H1 (cell line): ENCODE measurements around the gene TRIM38. TPM values are rescaled to one million over a fixed set of nuclear protein-coding genes. Genes with fewer than 3 reads are reported as not detected.

Source experiments
- CTCF ChIA-PET: fragments of 300-600 bp; sonication (Branson Sonifier 250); formaldehyde crosslinking; loops from one replicate; lab custom pipeline; 2021; ENCODE audit not compliant: partially characterized antibody; lab: Charles Lee
- POLR2A ChIA-PET: fragments of 300-600 bp; sonication (Branson Sonifier 250); formaldehyde crosslinking; loops from one replicate; lab custom pipeline; 2021; ENCODE audit warnings: inconsistent platforms; ENCODE audit not compliant: partially characterized antibody; lab: Charles Lee
- DNase-seq, 2 experiments: peaks; one replicate each; pipeline versions ENCODE4 v3.0.0 to v3.0.0-alpha.2; 2010 to 2022; ENCODE audit warnings: low spot score in 2 of 2, low read depth in 1 of 2, mixed read lengths in 1 of 2
- FAIRE-seq: peaks from 2 replicates; lab custom pipeline; 2011; peaks lifted over from hg19 to GRCh38; lab: Jason Lieb, UNC
- H2AFZ ChIP-seq: 2 replicates; pipeline ENCODE4 v1.8.1; 2012; ENCODE audit warnings: low read length, inconsistent platforms
- H2AK5ac ChIP-seq: 2 replicates; pipeline ENCODE4 v1.6.1; 2013; ENCODE audit warnings: low read depth, low read length
- H2BK120ac ChIP-seq: replicated peaks from 2 replicates; pipeline ENCODE3; 2013; ENCODE audit warnings: low read depth, low read length, inconsistent platforms
- H2BK12ac ChIP-seq: 2 replicates; pipeline ENCODE4 v1.6.1; 2013; ENCODE audit warnings: low read depth, low read length
- H2BK15ac ChIP-seq: 2 replicates; pipeline ENCODE4 v1.6.1; 2013; ENCODE audit warnings: low read length
- H2BK20ac ChIP-seq: 2 replicates; pipeline ENCODE4 v1.6.1; 2013; ENCODE audit warnings: low read length
- H2BK5ac ChIP-seq: 2 replicates; pipeline ENCODE4 v1.6.1; 2013; ENCODE audit warnings: low read depth, low read length
- H3K14ac ChIP-seq: 2 replicates; pipeline ENCODE4 v1.6.1; 2013; ENCODE audit warnings: inconsistent platforms; ENCODE audit not compliant: insufficient read length
- H3K18ac ChIP-seq: 2 replicates; pipeline ENCODE4 v1.6.1; 2013; ENCODE audit warnings: low read length; ENCODE audit errors: extremely low read depth
- H3K23ac ChIP-seq: 2 replicates; pipeline ENCODE4 v1.6.1; 2013; ENCODE audit warnings: inconsistent platforms; ENCODE audit not compliant: insufficient read length
- H3K23me2 ChIP-seq: 2 replicates; pipeline ENCODE4 v1.6.1; 2013; ENCODE audit warnings: low read depth, low read length
- H3K27ac ChIP-seq: 2 replicates; pipeline ENCODE4 v1.6.1; 2011; ENCODE audit warnings: low read depth, low read length, inconsistent platforms
- H3K27me3 ChIP-seq, 4 experiments: replicated peaks in 1 of 4; 1 replicate in 1 of 4; 2 replicates in 3 of 4; pipeline versions ENCODE4 v1.6.1 to v1.8.1; 2011 to 2013; ENCODE audit warnings: low read length in 3 of 4, mild to moderate bottlenecking in 3 of 4, inconsistent platforms in 2 of 4, mixed read lengths in 2 of 4, moderate library complexity in 1 of 4; ENCODE audit not compliant: control insufficient read depth in 3 of 4, insufficient read depth in 3 of 4; ENCODE audit errors: extremely low read depth in 1 of 4
- H3K36me3 ChIP-seq, 4 experiments: 2 replicates each; pipeline versions ENCODE4 v1.6.1 to v1.8.1; 2011 to 2013; ENCODE audit warnings: mild to moderate bottlenecking in 4 of 4, low read length in 3 of 4, moderate library complexity in 2 of 4, control low read depth in 1 of 4, inconsistent platforms in 1 of 4; ENCODE audit not compliant: insufficient read depth in 4 of 4, control insufficient read depth in 2 of 4
- H3K4ac ChIP-seq: replicated peaks from 2 replicates; pipeline ENCODE3; 2013; ENCODE audit warnings: low read length, low read depth, mixed read lengths, inconsistent platforms; ENCODE audit not compliant: insufficient read length
- H3K4me1 ChIP-seq, 4 experiments: replicated peaks in 1 of 4; 1 replicate in 1 of 4; 2 replicates in 3 of 4; pipeline versions ENCODE4 v1.6.1 to v1.8.1; 2011 to 2013; ENCODE audit warnings: low read length in 3 of 4, inconsistent platforms in 2 of 4, mixed read lengths in 1 of 4; ENCODE audit not compliant: insufficient read depth in 4 of 4, control insufficient read depth in 3 of 4
- H3K4me2 ChIP-seq, 2 experiments: 2 replicates each; pipeline versions ENCODE4 v1.6.1 to v1.8.1; 2011 to 2013; ENCODE audit warnings: low read depth in 2 of 2, low read length in 2 of 2, control low read depth in 1 of 2, inconsistent platforms in 1 of 2, mild to moderate bottlenecking in 1 of 2; ENCODE audit not compliant: insufficient read depth in 1 of 2
- H3K4me3 ChIP-seq, 4 experiments: fragments of 200-600, 300-600 bp in 1 of 4; sonication (generic), shearing (Covaris generic), sonication (Bioruptor Twin) in 1 of 4; 2 replicates each; pipeline versions ENCODE4 v1.5.1 to v1.8.1; 2011 to 2016; ENCODE audit warnings: low read length in 4 of 4, low read depth in 3 of 4, control low read depth in 2 of 4, inconsistent platforms in 2 of 4, mild to moderate bottlenecking in 2 of 4, mixed read lengths in 1 of 4, moderate library complexity in 1 of 4; ENCODE audit not compliant: insufficient read depth in 2 of 4; ENCODE audit errors: extremely low read depth in 1 of 4
- H3K56ac ChIP-seq: replicated peaks from 2 replicates; pipeline ENCODE3; 2013; ENCODE audit warnings: low read depth, mild to moderate bottlenecking, mixed read lengths, low read length, inconsistent platforms; ENCODE audit not compliant: insufficient read length
- H3K79me1 ChIP-seq: 2 replicates; pipeline ENCODE4 v1.6.1; 2013; ENCODE audit warnings: low read depth, low read length, control low read depth
- H3K79me2 ChIP-seq, 2 experiments: 2 replicates each; pipeline versions ENCODE4 v1.6.1 to v1.8.1; 2012 to 2013; ENCODE audit warnings: low read length in 2 of 2, mild to moderate bottlenecking in 2 of 2, inconsistent platforms in 1 of 2; ENCODE audit not compliant: insufficient read depth in 2 of 2, control insufficient read depth in 1 of 2
- H3K9ac ChIP-seq, 4 experiments: replicated peaks in 1 of 4; 1 replicate in 1 of 4; 2 replicates in 3 of 4; pipeline versions ENCODE4 v1.6.1 to v1.8.1; 2011 to 2013; ENCODE audit warnings: low read depth in 3 of 4, low read length in 3 of 4, control low read depth in 2 of 4, mild to moderate bottlenecking in 2 of 4, moderate library complexity in 2 of 4, inconsistent platforms in 1 of 4; ENCODE audit errors: extremely low read depth in 1 of 4
- H3K9me3 ChIP-seq, 2 experiments: 2 replicates each; pipeline versions ENCODE4 v1.6.1 to v1.8.1; 2012 to 2013; ENCODE audit warnings: mild to moderate bottlenecking in 2 of 2, moderate library complexity in 2 of 2, control low read depth in 1 of 2, inconsistent platforms in 1 of 2, low read depth in 1 of 2, low read length in 1 of 2, mixed read lengths in 1 of 2; ENCODE audit not compliant: insufficient read depth in 2 of 2
- H4K20me1 ChIP-seq, 2 experiments: replicated peaks in 1 of 2; 2 replicates each; pipeline versions ENCODE3 to v1.8.1; 2011 to 2013; ENCODE audit warnings: inconsistent platforms in 2 of 2, low read length in 2 of 2, mild to moderate bottlenecking in 1 of 2; ENCODE audit not compliant: insufficient read depth in 2 of 2, control insufficient read depth in 1 of 2
- H4K5ac ChIP-seq: 2 replicates; pipeline ENCODE4 v1.6.1; 2013; ENCODE audit warnings: low read length, low read depth, mixed read lengths, inconsistent platforms; ENCODE audit not compliant: insufficient read length
- H4K8ac ChIP-seq: 2 replicates; pipeline ENCODE4 v1.8.0; 2013; ENCODE audit warnings: mild to moderate bottlenecking, moderate library complexity, low read length, inconsistent platforms; ENCODE audit not compliant: insufficient read depth; ENCODE audit errors: extremely low read depth
- H4K91ac ChIP-seq: replicated peaks from 2 replicates; pipeline ENCODE3; 2013; ENCODE audit warnings: low read length, mixed read lengths, inconsistent platforms; ENCODE audit not compliant: insufficient read length
- BACH1 ChIP-seq: IDR thresholded peaks from 2 replicates; pipeline ENCODE4 v1.6.1; 2012; ENCODE audit warnings: low read length, improper control_type of control experiment
- EP300 ChIP-seq, 2 experiments: IDR thresholded peaks; 1 replicate in 1 of 2; 2 replicates in 1 of 2; pipeline ENCODE4 v1.6.1; 2011 to 2012; ENCODE audit warnings: low read depth in 2 of 2, low read length in 2 of 2, mild to moderate bottlenecking in 2 of 2, borderline replicate concordance in 1 of 2, inconsistent platforms in 1 of 2, moderate library complexity in 1 of 2
- RBBP5 ChIP-seq: IDR thresholded peaks from 2 replicates; pipeline ENCODE4 v1.7.1; 2012; ENCODE audit warnings: low read depth, mild to moderate bottlenecking, inconsistent platforms, low read length, moderate library complexity, borderline replicate concordance
- RFX5 ChIP-seq: IDR thresholded peaks from 2 replicates; pipeline ENCODE4 v1.6.1; 2011; ENCODE audit warnings: low read depth, low read length, improper control_type of control experiment, borderline replicate concordance
- SAP30 ChIP-seq: fragments of 300-600 bp; sonication (generic); IDR thresholded peaks from 2 replicates; pipeline ENCODE4 v1.7.1; 2012; ENCODE audit warnings: low read length, moderate library complexity, mild to moderate bottlenecking, inconsistent platforms; ENCODE audit not compliant: insufficient read depth, insufficient replicate concordance
- ZNF274 ChIP-seq: IDR thresholded peaks from 2 replicates; pipeline ENCODE4 v1.7.0; 2012; ENCODE audit warnings: low read length, borderline replicate concordance; ENCODE audit errors: extremely low read depth
- WGBS, 2 experiments: shearing (Covaris generic) in 1 of 2; methylation state at CpG; one replicate each; pipeline versions ENCODE4 v1.1.6 to v1.1.7; 2013 to 2015; ENCODE audit warnings: low lambda C conversion rate in 2 of 2, mixed read lengths in 2 of 2, inconsistent platforms in 1 of 2, low coverage in 1 of 2, missing lambda C conversion rate in 1 of 2; ENCODE audit not compliant: insufficient replicate concordance in 2 of 2, insufficient coverage in 1 of 2, insufficient read length in 1 of 2; ENCODE audit errors: extremely low coverage in 1 of 2, missing lambda C conversion rate in 1 of 2; 5-methylcytosine and 5-hydroxymethylcytosine counted together
- polyA plus RNA-seq, 7 experiments: library from polyadenylated mRNA; depleted of rRNA in 3 of 7; stranded (reverse) in 5 of 7; unstranded in 2 of 7; fragments of >200 nt in 5 of 7; fragments of 200-250 nt in 2 of 7; gene quantifications; 1 replicate in 5 of 7; 2 replicates in 1 of 7; 4 replicates in 1 of 7; pipeline versions ENCODE4 v1.2.1 to v1.2.3, GENCODE V29; 2011 to 2013; ENCODE audit warnings: missing spikeins in 2 of 7, mixed read lengths in 2 of 7
- total RNA-seq: library from RNA; stranded (reverse); fragmentation: NEBNext Ultra II Directional; extraction: Animal tissue kit (Norgen Biotek cat#: 25700); gene quantifications from 2 replicates; pipeline ENCODE4 v1.2.1, GENCODE V29; 2021
- TF ChIP-seq, protein P1 (sequence below): IDR thresholded peaks from 2 replicates; pipeline ENCODE4 v1.6.1; 2011; ENCODE audit warnings: low read length, improper control_type of control experiment

TRIM38 gene
- total and polyA plus RNA-seq, 2 of the 8 experiments (the other 6 are each of a cell fraction or from before 2014, with no cell fraction given), result 0.43 to 0.56 TPM

DNA sequence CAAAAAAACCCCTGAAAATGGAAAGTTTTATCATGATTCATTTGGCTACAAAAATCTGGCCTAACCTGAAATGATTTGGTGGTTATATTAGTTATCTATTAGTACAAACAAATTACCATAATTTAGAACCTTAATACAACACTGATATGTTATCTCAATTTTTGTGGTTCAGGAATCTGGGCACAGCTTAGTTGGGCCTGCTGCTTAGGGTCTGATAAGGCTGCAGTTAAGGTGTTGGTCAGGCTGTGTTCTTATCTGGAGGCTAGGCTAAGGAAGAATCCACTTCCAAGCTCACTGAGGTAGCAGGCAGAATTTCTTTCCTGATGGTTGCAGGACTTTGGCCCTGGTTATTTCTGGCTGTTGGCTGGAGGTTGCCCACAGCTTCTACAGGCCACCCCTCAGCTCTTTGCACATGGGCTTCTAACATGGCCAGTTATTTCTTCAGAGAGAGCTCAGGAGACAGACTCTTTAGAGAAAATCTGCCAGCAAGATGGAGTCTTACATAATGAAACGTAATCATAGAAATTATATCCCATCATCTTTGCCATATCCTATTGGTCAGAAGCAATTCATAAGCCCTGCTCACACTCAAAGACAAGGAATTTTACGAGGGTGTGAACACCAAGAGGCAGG, 11.4 kb downstream of the TRIM38 start:
- no peak overlapping the region for H3K14ac ChIP-seq
- H3K18ac ChIP-seq, result no peak overlapping the region
- H3K4me2 ChIP-seq, result no peak overlapping the region
- H2BK20ac ChIP-seq, result no peak overlapping the region
- FAIRE-seq (no peak), DNase-seq (no peak)
- no peak overlapping the region for H3K56ac ChIP-seq
- no peaks in the 10 kb centered on the region for H3K79me2 ChIP-seq
- no peaks in the 10 kb centered on the region for H3K79me1 ChIP-seq
- no peak overlapping the region for H4K5ac ChIP-seq
- no peak overlapping the region for H2AFZ ChIP-seq
- H3K4me3 ChIP-seq, result no peak overlapping the region
- no peak overlapping the region for H2BK12ac ChIP-seq
- H3K9me3 ChIP-seq, result no peaks in the 10 kb centered on the region
- POLR2A ChIA-PET, result interaction anchor here (1.5 to 2.0 kb wide), 2 partner anchors 12 to 18 kb away, joined by 3 to 8 read pairs; no protein-coding TSS in a partner anchor
- no peak overlapping the region for H3K4ac ChIP-seq
- CTCF ChIA-PET, result interaction anchor here (1.5 kb wide), 1 partner anchor 29 kb away, joined by 9 read pairs; no protein-coding TSS in a partner anchor
- no peak overlapping the region for H2BK15ac ChIP-seq
- no peak overlapping the region for H4K8ac ChIP-seq
- no peaks in the 10 kb centered on the region for H3K27me3 ChIP-seq
- H4K20me1 ChIP-seq, result no peaks in the 10 kb centered on the region
- H3K4me1 ChIP-seq, result peaks cover 0 to 2% (median 0%) of the 10 kb centered on the region in 4 experiments; a peak in 2 of 7 replicates
- H3K9ac ChIP-seq, result no peak overlapping the region
- no peak for TF ChIP-seq RFX5
- no peak for TF ChIP-seq EP300 (IDR thresholded peaks at IDR 0.05; ENCODE audit: borderline replicate concordance in 1 of 2, low read depth in 2 of 2, low read length in 2 of 2)
- TF ChIP-seq SAP30, result no peak
- TF ChIP-seq ZNF274, result no peak
- no peak for TF ChIP-seq BACH1
- TF ChIP-seq, protein P1, sequence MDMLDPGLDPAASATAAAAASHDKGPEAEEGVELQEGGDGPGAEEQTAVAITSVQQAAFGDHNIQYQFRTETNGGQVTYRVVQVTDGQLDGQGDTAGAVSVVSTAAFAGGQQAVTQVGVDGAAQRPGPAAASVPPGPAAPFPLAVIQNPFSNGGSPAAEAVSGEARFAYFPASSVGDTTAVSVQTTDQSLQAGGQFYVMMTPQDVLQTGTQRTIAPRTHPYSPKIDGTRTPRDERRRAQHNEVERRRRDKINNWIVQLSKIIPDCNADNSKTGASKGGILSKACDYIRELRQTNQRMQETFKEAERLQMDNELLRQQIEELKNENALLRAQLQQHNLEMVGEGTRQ, result no peak
- no peak for TF ChIP-seq RBBP5
- peaks cover 0 to 3% (median 0%) of the 10 kb centered on the region in 4 experiments; a peak in 3 of 8 replicates for H3K36me3 ChIP-seq
- H3K23ac ChIP-seq, result no peak overlapping the region
- H3K23me2 ChIP-seq, result no peaks in the 10 kb centered on the region
- no peak overlapping the region for H3K27ac ChIP-seq
- H2BK5ac ChIP-seq, result no peak overlapping the region
- no peak overlapping the region for H4K91ac ChIP-seq
- no peak overlapping the region for H2AK5ac ChIP-seq
- no peak overlapping the region for H2BK120ac ChIP-seq
- 92% methylated on average over 2 of the region's 2 CpGs; no CpG with 5 or more reads in 1 of the 2 experiments for WGBS, 2 experiments
